NB4 (cell line): ENCODE measurements around the gene TTC38.

Experiments used
- DNase-seq: peaks from one replicate; pipeline ENCODE4 v3.0.0; 2010; ENCODE audit warnings: low read depth
- H3K4me3 ChIP-seq: one replicate; pipeline ENCODE4 v1.5.1; 2011; ENCODE audit warnings: mild to moderate bottlenecking, low read depth, low read length, moderate library complexity
- CTCF ChIP-seq: IDR thresholded peaks from one replicate; pipeline ENCODE4 v1.5.1; 2012; ENCODE audit warnings: low read depth, low read length
- MAX ChIP-seq: IDR thresholded peaks from 2 replicates; pipeline ENCODE4 v1.6.1; 2011; ENCODE audit warnings: low read depth, low read length
- MYC ChIP-seq: IDR thresholded peaks from 2 replicates; pipeline ENCODE4 v1.6.1; 2011; ENCODE audit warnings: low read depth, low read length
- POLR2A ChIP-seq: IDR thresholded peaks from 2 replicates; pipeline ENCODE4 v1.6.1; 2011; ENCODE audit warnings: mild to moderate bottlenecking; ENCODE audit not compliant: insufficient read length; ENCODE audit errors: extremely low read depth

TTC38 gene

GRCh38 chr22:46278656-46279645, 11.1 kb downstream of the TTC38 start:
- H3K4me3 ChIP-seq: no peak overlapping the region
- TF ChIP-seq MYC: no peak
- no peak for TF ChIP-seq POLR2A
- TF ChIP-seq CTCF: no peak
- TF ChIP-seq MAX: no peak
- no peak for DNase-seq

- TF ChIP-seq POLR2A (no peak), MYC (no peak), CTCF (no peak), MAX (no peak)
- no peak for DNase-seq
- no peak overlapping the region for H3K4me3 ChIP-seq
Observed at GRCh38 chr22:46280063-46280817, 12.4 kb downstream of the TTC38 start.

GRCh38 chr22:46280999-46281623, 13.3 kb downstream of the TTC38 start:
- TF ChIP-seq MYC (no peak), CTCF (no peak), POLR2A (no peak), MAX (no peak)
- peak; percentile 62 for DNase-seq
- H3K4me3 ChIP-seq: no peak overlapping the region

- DNase-seq: no peak
- no peak overlapping the region for H3K4me3 ChIP-seq
- TF ChIP-seq POLR2A: no peak
- no peak for TF ChIP-seq MYC
- no peak for TF ChIP-seq MAX
- TF ChIP-seq CTCF: no peak
Observed at GRCh38 chr22:46281866-46282678, 14.3 kb downstream of the TTC38 start.

- TF ChIP-seq MAX (no peak), POLR2A (no peak), CTCF (no peak), MYC (no peak)
- DNase-seq: no peak
Observed at GRCh38 chr22:46286006-46286405, 18.2 kb downstream of the TTC38 start.

More at GRCh38 chr22:46286006-46286405, 18.2 kb downstream of the TTC38 start:
- no peak overlapping the region for H3K4me3 ChIP-seq
